Measurements from ENCODE around the gene ADM5.
"Not testable (repeated sequence)": the region's sequence is repeated elsewhere in the genome, so short reads cannot be mapped to it uniquely, and the experiment has no call there.

The ADM5 gene

DNA sequence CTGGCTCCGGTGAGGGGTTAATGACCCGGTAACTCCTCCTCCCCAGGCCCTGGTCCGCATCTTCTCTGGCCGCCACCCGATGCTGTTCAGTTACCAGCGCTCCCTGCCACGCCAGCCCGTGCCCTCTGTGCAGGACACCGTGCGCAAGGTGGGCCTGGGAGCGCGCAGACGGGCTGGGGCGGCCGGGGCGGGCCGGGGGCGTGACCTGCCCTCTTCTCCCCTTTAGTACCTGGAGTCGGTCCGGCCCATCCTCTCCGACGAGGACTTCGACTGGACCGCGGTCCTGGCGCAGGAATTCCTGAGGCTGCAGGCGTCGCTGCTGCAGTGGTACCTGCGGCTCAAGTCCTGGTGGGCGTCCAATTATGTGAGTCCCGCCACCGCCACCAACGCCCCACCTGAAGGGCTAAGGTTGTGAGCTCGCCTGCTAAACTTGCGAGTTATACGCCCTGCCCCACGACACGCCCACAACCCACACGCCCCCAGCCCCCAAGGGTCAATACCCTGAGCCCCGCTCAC lies 11.9 kb downstream of the ADM5 start:
- no peak for DNase-seq (ENCODE audit: low read depth)

DNA sequence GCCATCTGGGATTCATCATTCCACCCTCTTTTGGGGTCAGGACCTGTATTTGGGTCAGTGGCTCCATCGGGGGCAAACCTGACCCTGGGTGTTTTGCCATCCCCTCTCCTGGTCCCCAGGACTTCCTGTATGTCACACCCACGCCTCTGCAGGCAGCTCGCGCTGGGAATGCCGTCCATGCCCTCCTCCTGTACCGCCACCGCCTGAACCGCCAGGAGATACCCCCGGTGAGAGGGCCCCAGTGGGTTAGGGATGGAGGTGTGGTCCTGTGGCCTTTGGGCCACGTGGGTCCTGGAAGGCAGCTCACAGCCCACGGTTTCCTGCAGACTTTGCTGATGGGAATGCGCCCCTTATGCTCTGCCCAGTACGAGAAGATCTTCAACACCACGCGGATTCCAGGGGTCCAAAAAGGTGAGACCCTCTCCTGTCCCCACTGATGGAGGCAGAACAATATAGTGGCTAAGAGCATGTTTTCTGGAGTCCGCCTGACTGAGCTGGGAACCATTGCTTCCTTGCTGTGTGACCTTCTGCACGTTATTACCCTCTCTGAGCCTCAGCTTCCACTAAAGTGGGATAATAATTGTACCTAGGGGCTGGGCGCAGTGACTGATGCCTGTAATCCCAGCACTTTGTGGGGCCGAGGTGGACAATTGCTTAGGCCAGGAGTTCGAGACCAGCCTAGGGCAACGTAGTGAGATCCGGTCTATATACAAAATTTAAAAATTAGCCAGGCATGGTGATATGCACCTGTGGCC lies 15.7 kb downstream of the ADM5 start:
- DNase-seq (ENCODE audit: low read depth): no peak

DNA sequence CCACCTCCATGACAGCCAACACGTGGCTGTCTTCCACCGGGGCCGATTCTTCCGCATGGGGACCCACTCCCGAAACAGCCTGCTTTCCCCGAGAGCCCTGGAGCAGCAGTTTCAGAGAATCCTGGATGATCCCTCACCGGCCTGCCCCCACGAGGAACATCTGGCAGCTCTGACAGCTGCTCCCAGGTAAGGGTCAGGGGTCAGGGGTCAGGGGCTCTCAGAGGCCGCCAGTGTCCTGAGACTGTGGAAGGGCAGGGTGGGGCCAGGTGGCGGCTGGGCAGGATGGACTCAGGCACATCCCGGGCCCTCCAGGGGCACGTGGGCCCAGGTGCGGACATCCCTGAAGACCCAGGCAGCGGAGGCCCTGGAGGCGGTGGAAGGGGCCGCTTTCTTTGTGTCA lies 16.5 kb downstream of the ADM5 start:
- DNase-seq (ENCODE audit: low read depth): no peak

DNA sequence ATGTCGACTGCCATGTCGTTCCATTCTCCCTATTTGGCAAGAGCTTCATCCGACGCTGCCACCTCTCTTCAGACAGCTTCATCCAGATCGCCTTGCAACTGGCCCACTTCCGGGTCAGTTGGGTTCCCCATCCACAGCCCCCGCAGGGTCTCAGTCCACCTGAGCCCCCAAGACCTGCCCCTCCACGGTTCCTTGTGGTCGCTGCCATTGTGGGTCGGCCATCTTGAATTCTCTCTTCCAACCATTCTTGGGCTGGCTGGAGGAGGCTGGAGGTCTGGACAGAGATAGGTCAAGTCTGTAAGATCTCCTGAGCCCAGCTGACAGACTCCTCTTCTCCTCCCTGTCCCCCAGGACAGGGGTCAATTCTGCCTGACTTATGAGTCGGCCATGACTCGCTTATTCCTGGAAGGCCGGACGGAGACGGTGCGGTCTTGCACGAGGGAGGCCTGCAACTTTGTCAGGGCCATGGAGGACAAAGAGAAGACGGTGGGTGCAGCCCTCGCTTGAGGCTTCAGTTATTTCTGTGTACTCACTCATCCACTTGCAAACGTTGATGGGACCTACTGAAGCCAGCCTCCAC lies 21.1 kb downstream of the ADM5 start:
- no peak for DNase-seq (ENCODE audit: low read depth)

DNA sequence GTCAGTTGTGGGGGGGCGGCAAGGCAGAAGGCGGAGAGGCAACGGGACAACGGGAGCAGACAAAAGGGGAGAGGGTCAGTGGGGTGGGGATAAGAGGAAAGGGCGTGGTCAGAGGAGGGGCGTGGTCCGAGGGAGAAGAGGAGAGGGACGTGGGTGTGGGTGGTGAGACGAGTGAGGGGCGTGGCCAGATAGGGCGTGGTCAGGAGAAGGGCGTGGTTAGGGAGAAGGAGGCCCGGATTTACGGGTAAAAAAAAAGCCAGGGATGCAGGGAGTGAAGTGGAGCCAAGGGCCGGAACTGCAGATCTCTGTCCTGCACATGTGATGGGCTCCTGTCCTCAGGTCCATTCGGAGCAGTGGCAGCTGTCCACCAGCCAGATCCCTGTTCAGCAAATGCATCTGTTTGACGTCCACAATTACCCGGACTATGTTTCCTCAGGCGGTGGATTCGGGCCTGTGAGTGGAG lies 23.0 kb downstream of the ADM5 start:
- no peak for DNase-seq (ENCODE audit: low read depth)

DNA sequence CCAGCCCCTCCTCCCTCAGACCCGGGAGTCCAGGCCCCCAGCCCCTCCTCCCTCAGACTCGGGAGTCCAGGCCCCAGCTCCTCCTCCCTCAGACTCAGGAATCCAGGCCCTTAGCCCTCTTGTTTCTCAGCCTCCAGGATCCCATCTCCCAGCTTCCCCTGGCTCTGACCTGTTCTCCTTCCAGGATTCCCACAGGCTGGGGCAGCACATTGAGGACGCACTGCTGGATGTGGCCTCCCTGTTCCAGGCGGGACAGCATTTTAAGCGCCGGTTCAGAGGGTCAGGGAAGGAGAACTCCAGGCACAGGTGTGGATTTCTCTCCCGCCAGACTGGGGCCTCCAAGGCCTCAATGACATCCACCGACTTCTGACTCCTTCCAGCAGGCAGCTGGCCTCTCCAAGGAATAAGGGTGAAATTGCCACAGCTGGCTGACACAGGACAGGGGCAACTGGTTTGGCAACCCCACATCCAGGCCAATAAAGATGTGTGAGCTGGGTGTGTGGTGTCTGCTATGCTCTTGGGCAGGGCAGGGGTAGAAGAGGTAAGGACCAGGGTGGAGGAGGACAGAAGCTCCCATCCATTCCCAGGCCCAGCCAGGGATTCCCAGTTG lies 23.9 kb downstream of the ADM5 start:
- DNase-seq (ENCODE audit: low read depth): no peak

DNA sequence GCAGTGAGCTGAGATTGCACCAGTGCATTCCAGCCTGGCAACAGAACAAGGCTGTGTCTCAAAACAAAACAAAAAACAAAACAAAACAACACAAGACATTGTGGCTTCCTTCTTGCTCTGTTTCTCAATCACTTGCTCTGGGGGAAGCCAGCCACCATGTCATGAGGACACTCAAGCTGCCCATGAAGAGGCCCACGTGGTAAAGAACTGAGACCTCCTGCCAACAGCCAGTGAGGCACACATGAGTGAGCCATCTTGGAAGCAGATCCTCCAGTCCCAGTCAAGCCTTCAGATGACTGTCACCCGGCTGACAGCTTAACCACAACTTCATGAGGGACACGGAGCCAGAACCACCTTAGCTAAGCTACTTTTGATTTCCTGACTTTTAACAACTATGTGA lies 26.8 kb downstream of the ADM5 start:
- DNase-seq (ENCODE audit: low read depth): no peak

DNA sequence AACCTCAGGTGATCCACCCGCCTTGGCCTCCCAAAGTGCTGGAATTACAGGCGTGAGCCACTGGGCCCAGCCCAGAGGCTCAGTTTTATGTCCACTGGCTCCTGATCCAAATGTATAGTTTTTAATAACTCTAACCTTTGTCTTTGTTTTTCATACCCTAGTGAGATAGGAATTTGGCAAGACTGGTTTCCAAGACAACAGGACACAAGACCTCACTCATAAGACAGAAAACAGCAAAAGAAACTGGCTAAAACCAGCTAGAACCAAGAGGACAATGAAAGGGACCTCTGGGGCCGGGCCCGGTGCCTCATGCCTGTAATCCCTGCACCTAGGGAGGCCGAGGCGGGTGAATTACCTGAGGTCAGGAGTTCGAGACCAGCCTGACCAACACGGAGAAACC lies 29.1 kb downstream of the ADM5 start:
- DNase-seq (ENCODE audit: low read depth): no peak

DNA sequence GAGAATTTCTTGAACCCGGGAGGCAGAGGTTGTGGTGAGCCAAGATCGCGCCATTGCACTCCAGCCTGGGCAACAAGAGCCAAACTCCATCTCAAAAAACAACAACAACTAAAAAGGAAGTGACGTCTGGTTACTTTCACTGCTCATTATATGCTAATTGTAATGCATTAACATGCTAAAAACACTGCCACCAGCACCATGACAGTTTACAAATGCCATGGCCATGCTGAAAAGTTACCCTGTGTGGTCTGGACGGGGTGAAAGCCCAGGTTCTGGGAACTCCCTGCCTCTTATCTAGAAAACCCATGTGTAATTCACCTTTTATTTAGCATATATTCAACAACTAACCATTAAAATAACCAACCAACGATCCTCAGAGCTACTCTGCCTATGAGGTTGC lies 29.6 kb downstream of the ADM5 start:
- DNase-seq (ENCODE audit: low read depth): no peak

DNA sequence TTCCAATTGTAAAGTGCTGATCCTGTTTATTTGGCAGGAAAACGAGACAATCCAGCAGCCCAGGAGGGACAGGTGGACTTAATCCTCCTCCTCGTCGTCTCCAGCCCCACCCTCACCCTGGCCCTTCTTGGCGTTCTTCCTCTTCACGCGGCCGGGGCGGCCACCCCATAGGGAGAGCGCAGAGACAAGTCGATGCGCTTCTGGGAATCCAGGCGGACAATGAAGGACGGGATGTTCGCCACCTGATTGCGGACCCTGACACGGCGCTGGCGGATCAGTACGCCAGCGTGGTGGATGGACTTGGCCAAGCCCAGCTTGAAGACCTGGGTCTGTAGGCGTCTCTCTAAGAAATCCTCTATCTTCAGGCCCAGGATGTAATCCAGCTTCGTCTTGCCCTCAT lies 30.0 kb downstream of the ADM5 start:
- not testable (repeated sequence) for DNase-seq (ENCODE audit: low read depth)

DNA sequence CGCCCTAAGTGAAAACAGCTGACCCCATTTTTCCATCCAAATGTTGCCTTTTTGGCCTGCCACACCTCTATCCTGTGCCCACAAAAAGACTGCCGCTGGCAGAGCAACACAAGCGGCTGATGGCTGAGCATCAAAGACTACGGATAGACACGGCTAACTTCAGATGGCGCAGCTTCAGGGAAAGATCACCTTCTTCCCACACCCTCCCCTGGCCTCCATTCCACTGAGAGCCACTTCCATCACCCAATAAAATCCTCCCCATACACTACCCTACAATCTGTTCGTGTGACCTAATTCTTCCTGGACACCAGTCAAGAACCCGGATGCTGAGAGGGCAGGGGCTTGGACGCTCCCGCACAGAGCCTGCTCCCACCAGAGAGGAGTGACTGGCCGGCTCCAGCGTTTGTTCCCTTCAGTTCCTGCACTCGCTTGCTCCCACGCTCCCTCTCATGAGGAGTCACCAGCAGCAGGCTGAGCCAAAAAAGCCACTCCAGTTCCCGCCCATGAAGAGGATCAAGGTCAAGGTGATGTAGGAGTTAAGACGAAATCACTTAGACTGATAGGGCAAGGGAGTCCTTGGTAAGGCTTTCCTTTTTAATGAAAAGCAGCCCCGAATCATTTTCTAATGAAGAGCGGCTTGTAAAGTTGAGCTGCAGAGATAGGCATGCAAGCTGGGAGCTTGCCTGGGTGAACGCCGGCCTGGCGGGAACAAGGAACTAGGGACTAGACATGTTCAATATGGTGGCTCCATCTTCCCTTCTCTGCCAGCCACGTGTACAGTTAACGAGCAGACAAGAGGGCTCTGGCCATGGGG lies 38.0 kb downstream of the ADM5 start:
- no peak for DNase-seq (ENCODE audit: low read depth)

DNA sequence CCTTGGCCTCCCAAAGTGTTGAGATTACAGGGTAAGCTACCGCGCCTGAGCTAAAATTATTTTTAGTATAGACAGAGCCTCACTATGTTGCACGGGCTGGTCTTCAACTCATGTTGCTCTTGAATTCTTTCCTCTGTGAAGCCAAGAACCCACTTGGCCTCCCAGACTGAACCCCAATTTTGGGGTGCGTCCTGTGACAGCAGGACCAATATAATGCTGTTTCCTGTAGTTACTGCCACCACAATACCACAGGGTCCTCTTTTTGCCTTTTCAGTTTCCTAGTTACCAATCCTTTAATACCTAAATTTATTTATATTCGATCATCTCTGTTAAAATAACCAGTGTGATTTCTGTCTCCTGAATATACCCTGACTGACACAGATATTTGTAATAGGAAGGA lies 40.8 kb downstream of the ADM5 start:
- no peak for DNase-seq (ENCODE audit: low read depth)

DNA sequence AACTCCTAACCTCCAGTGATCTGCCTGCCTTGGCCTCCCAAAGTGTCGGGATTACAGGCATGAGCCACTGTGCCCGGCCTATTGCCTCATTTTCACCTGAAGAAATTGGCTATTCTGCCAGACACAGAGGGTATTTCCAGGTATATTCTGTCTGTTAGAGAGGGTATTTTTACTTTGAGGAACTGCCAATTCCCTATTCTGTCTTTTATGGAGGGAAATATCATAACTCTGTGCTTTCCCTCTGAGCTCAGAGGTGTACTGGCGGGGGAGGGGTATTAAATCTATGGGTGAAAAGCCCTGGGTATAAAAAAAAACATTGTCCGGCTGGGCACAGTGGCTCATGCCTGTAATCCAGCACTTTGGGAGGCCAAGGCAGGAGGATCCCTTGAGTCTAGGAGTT lies 48.9 kb downstream of the ADM5 start:
- no peak for DNase-seq (ENCODE audit: low read depth)

DNA sequence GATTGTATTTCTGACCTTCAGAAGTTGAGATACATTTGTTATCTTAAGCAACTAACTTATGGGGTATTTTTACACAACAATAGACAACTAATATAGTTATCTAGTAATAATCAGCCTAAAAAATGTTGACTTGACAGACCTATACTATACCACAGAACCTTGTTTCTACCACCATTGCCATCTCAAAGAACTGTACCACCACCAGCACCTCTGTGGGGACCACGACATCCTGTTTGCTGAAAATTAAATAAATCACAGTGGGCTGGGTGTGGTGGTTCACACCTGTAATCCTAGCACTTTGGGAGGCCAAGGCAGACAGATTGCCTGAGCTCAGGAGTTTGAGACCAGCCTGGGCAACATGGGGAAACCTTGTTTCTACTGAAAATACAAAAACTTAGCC lies 49.7 kb downstream of the ADM5 start:
- DNase-seq (ENCODE audit: low read depth): no peak

DNA sequence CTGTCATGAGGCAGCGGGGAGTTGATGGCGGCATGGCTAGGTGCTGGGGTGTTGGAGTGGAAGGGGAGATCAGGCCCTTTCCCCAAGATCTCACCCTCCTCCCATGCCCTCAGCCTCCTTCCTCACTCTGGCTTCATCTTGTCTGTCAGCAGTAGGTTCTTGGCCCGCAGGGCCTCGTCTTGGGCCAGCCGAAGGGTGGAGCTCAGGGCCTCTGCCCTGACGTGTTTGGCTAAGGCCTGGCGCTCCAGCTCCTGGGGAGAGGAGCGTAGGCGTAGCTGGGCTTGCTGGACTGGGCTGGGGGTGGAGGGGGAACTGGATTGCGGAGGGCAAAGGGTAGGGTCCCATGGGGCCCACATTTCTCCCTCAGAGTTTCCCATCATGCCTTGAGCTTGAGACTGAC lies 50.5 kb downstream of the ADM5 start:
- DNase-seq (ENCODE audit: low read depth): no peak
